ENCODE data around the gene TMEM129. TPM values are rescaled to one million over a fixed set of nuclear protein-coding genes. Genes with fewer than 3 reads are reported as not detected.

The TMEM129 gene
- total RNA-seq, 2 experiments from 2014 or later = 39.2 to 44.0 TPM

- CTCF ChIA-PET (ENCODE audit: unreplicated experiment) = interaction anchor here (0.7 kb wide), 1 partner anchor 27 kb away, joined by 3 read pairs; no protein-coding TSS in a partner anchor
- TF ChIP-seq EZH2phosphoT487 (IDR thresholded peaks at IDR 0.05; ENCODE audit: borderline replicate concordance, low read depth, low read length) = no peak
- no peak for TF ChIP-seq CTCF (conservative IDR thresholded peaks at IDR 0.05; ENCODE audit: low read length)
- Histone ChIP-seq H4K20me1 (ENCODE audit: insufficient read depth, low read length) (peaks cover 8% of the 10 kb centered on the region), H3K4me2 (ENCODE audit: low read length) (no peak overlapping the region), H3K79me2 (ENCODE audit: insufficient read depth, low read depth, low read length) (peaks cover 9% of the 10 kb centered on the region; the same call in 1 of the 2 replicates), H3K4me1 (ENCODE audit: insufficient read depth, low read length, poor library complexity, severe bottlenecking) (no peaks in the 10 kb centered on the region), H2AFZ (ENCODE audit: low read length) (no peak overlapping the region), H3K9me3 (ENCODE audit: low read length) (no peaks in the 10 kb centered on the region), H3K27ac (ENCODE audit: low read depth, low read length, poor library complexity, severe bottlenecking) (no peak overlapping the region), H3K9me2 (ENCODE audit: insufficient read depth, low read length) (no peaks in the 10 kb centered on the region), H3K4me3 (ENCODE audit: low read depth, low read length, poor library complexity, severe bottlenecking) (no peak overlapping the region), H3K36me3 (ENCODE audit: insufficient read depth, low read length) (peaks cover 70% of the 10 kb centered on the region)
- intact Hi-C loops (cut with micrococcal nuclease; ENCODE audit: unreplicated experiment) = no loop called here
- POLR2A ChIA-PET = interaction anchor here (0.5 to 1.4 kb wide), 4 partner anchors 18 to 169 kb away, joined by 3 to 5 read pairs (median 4); no protein-coding TSS in a partner anchor
- BruUV-seq (replicated peaks) = no TSS peak
- DNase-seq (ENCODE audit: low spot score) = no peak
Measured at GRCh38 chr4:1690698-1691097, 30.4 kb downstream of the TMEM129 start.

- H3K4me3 ChIP-seq (ENCODE audit: low read depth, low read length, poor library complexity, severe bottlenecking) = no peak overlapping the region
- peaks cover 13% of the 10 kb centered on the region for H3K4me1 ChIP-seq (ENCODE audit: insufficient read depth, low read length, poor library complexity, severe bottlenecking)
- no peak for DNase-seq (ENCODE audit: low spot score)
- ChIA-PET POLR2A (no interaction called here), CTCF (ENCODE audit: unreplicated experiment) (no interaction called here)
- H3K9me3 ChIP-seq (ENCODE audit: low read length) = no peaks in the 10 kb centered on the region
- H3K27ac ChIP-seq (ENCODE audit: low read depth, low read length, poor library complexity, severe bottlenecking) = no peak overlapping the region
- intact Hi-C loops (cut with micrococcal nuclease; ENCODE audit: unreplicated experiment) = no loop called here
- H4K20me1 ChIP-seq (ENCODE audit: insufficient read depth, low read length) = no peaks in the 10 kb centered on the region
- H2AFZ ChIP-seq (ENCODE audit: low read length) = no peak overlapping the region
- no peaks in the 10 kb centered on the region for H3K9me2 ChIP-seq (ENCODE audit: insufficient read depth, low read length)
- no peaks in the 10 kb centered on the region for H3K79me2 ChIP-seq (ENCODE audit: insufficient read depth, low read depth, low read length)
- peaks cover 28% of the 10 kb centered on the region for H3K36me3 ChIP-seq (ENCODE audit: insufficient read depth, low read length)
- TF ChIP-seq CTCF (conservative IDR thresholded peaks at IDR 0.05; ENCODE audit: low read length) = no peak
- TF ChIP-seq EZH2phosphoT487 (IDR thresholded peaks at IDR 0.05; ENCODE audit: borderline replicate concordance, low read depth, low read length) = no peak
- H3K4me2 ChIP-seq (ENCODE audit: low read length) = no peak overlapping the region
- no TSS peak for BruUV-seq (replicated peaks)
Measured at GRCh38 chr4:1686440-1687036, 34.6 kb downstream of the TMEM129 start.

Measured in OCI-LY7 (cell line).